Measurements from ENCODE around the gene RAB40C. TPM values are rescaled to one million over a fixed set of nuclear protein-coding genes. Genes with fewer than 3 reads are reported as not detected.

The RAB40C gene
- total and polyA plus RNA-seq, 2 donors from 2014 or later = 18.1 to 24.0 TPM

DNA sequence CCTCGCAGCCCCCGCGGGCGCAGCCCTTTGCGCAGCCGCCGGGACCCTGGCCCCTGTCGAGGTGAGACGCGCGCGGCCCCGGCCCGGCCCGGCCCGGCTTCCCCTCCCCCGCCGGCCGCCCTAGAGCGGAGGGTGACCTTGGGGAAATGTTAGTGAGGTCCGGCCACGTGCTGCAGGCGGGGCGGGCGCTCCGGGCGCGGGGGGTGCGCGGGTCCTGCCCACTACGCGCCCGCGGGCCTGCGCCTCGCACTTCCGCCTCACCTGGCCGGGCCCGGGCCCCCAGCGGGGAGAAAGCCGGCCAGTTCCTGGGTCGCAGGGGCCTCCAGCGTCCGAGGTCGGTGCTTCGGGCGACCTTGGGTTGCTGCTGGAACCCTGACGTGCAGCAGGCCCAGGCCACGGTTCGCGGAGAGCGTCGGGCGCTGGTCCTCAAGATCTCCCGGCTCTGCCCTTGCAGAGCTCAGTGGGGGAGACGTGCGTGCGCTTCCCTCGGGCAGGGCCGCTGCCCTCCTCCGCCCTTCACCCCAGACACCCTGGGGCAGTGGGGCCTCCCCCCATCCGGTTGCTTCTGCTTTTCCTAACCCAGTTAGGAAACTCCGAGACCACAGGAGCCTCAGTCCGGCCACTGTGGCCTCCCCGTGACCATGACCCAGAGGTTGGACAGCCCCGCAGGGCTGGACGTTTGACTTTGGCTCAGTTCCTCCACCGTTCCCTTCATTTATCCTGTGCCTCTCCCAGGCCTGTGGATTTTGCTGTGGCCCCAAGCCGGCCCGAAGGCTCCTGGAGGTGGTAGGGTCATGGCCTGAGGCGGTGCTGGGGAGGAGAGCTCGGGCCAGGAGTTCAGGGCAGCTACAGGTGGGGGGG, 52.6 kb downstream of the RAB40C start:
- peak in 1 of 5 donors; percentile 46 for DNase-seq
- peak overlapping the region in 2 of 3 donors; percentile 76 to 77 for H3K4me3 ChIP-seq (ENCODE audit: low read length in 3 of 3)
- H3K4me1 ChIP-seq (ENCODE audit: control insufficient read depth in 2 of 3, insufficient read depth in 2 of 3, low read depth in 1 of 3, low read length in 3 of 3) = peaks cover 0 to 36% (median 12%) of the 10 kb centered on the region in 3 donors
- H3K9ac ChIP-seq (ENCODE audit: low read length in 3 of 3) = peak overlapping the region in 2 of 3 donors; percentile 55 to 69
- H3K36me3 ChIP-seq (ENCODE audit: control insufficient read depth in 2 of 3, insufficient read depth in 3 of 3, low read length in 3 of 3) = no peaks in the 10 kb centered on the region
- intact Hi-C loops (cut with DNase I) = no loop called here
- no peaks in the 10 kb centered on the region for H3K27me3 ChIP-seq (ENCODE audit: control insufficient read depth, insufficient read depth, low read length)
- FAIRE-seq = no peak
- TF ChIP-seq, protein P1, sequence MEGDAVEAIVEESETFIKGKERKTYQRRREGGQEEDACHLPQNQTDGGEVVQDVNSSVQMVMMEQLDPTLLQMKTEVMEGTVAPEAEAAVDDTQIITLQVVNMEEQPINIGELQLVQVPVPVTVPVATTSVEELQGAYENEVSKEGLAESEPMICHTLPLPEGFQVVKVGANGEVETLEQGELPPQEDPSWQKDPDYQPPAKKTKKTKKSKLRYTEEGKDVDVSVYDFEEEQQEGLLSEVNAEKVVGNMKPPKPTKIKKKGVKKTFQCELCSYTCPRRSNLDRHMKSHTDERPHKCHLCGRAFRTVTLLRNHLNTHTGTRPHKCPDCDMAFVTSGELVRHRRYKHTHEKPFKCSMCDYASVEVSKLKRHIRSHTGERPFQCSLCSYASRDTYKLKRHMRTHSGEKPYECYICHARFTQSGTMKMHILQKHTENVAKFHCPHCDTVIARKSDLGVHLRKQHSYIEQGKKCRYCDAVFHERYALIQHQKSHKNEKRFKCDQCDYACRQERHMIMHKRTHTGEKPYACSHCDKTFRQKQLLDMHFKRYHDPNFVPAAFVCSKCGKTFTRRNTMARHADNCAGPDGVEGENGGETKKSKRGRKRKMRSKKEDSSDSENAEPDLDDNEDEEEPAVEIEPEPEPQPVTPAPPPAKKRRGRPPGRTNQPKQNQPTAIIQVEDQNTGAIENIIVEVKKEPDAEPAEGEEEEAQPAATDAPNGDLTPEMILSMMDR (IDR thresholded peaks at IDR 0.05; ENCODE audit: borderline replicate concordance, extremely low read depth, insufficient read depth) = no peak
- H3K9me3 ChIP-seq (ENCODE audit: control insufficient read depth in 2 of 3, insufficient read depth in 1 of 3, low read length in 3 of 3) = no peaks in the 10 kb centered on the region
- H3K27ac ChIP-seq (ENCODE audit: low read depth in 2 of 2, low read length in 2 of 2) = peak overlapping the region; percentile 80 to 86

DNA sequence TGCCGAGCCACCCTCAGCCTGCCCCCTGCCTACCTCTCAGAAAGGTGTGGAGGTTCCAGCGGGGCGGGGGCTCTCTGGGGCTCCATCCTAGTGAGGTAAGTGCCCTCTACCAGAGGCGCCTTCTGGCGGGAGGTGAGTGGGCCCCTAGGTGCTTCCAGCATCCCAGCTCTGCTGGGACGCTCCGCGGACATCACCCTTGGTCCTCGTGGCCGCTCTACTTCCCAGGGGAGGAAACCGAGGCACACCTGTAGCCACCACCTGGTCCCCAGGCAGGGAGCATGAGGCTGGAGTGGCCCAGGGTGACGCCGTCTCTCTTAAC, 53.1 kb downstream of the RAB40C start:
- intact Hi-C loops (cut with DNase I) = no loop called here
- Histone ChIP-seq H3K27ac (ENCODE audit: low read depth in 2 of 2, low read length in 2 of 2) (peak overlapping the region; percentile 79 to 86), H3K4me3 (ENCODE audit: low read length in 3 of 3) (peak overlapping the region in 2 of 3 donors; percentile 76 to 77), H3K36me3 (ENCODE audit: control insufficient read depth in 2 of 3, insufficient read depth in 3 of 3, low read length in 3 of 3) (no peaks in the 10 kb centered on the region), H3K27me3 (ENCODE audit: control insufficient read depth, insufficient read depth, low read length) (no peaks in the 10 kb centered on the region), H3K9me3 (ENCODE audit: control insufficient read depth in 2 of 3, insufficient read depth in 1 of 3, low read length in 3 of 3) (no peaks in the 10 kb centered on the region), H3K4me1 (ENCODE audit: control insufficient read depth in 2 of 3, insufficient read depth in 2 of 3, low read depth in 1 of 3, low read length in 3 of 3) (peaks cover 0 to 35% (median 12%) of the 10 kb centered on the region in 3 donors), H3K9ac (ENCODE audit: low read length in 3 of 3) (peak overlapping the region in 2 of 3 donors; percentile 55 to 69)
- no peak for DNase-seq
- no peak for FAIRE-seq
- TF ChIP-seq, protein P1 (IDR thresholded peaks at IDR 0.05; ENCODE audit: borderline replicate concordance, extremely low read depth, insufficient read depth) = no peak

DNA sequence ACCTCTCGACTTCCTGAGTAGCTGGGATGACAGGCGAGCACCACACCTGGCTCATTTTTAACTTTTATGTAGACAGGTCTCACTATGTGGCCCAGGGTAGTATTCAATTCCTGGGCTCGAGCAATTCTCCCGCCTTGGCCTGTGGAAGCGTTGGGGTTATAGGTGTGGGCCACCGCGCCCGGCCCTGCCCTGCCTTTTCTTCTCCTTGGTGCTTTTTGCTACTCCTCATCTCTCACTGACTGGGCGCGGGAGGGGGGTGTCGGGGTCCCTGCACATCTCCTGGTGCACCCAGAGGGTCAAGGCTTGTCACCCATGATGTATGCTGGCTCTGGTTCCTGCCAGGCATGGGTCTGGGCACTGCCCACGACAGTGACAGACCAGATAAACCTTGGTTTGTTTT, 54.7 kb downstream of the RAB40C start:
- H3K4me1 ChIP-seq (ENCODE audit: control insufficient read depth in 2 of 3, insufficient read depth in 2 of 3, low read depth in 1 of 3, low read length in 3 of 3) = peaks cover 0 to 36% (median 12%) of the 10 kb centered on the region in 3 donors
- intact Hi-C loops (cut with DNase I) = no loop called here
- no peaks in the 10 kb centered on the region for H3K36me3 ChIP-seq (ENCODE audit: control insufficient read depth in 2 of 3, insufficient read depth in 3 of 3, low read length in 3 of 3)
- H3K27me3 ChIP-seq (ENCODE audit: control insufficient read depth, insufficient read depth, low read length) = no peaks in the 10 kb centered on the region
- DNase-seq = no peak
- FAIRE-seq = no peak
- no peak overlapping the region for H3K9ac ChIP-seq (ENCODE audit: low read length in 3 of 3)
- H3K9me3 ChIP-seq (ENCODE audit: control insufficient read depth in 2 of 3, insufficient read depth in 1 of 3, low read length in 3 of 3) = no peaks in the 10 kb centered on the region
- H3K4me3 ChIP-seq (ENCODE audit: low read length in 3 of 3) = peak overlapping the region in 1 of 3 donors; percentile 77
- H3K27ac ChIP-seq (ENCODE audit: low read depth in 2 of 2, low read length in 2 of 2) = no peak overlapping the region
- TF ChIP-seq, protein P1 (IDR thresholded peaks at IDR 0.05; ENCODE audit: borderline replicate concordance, extremely low read depth, insufficient read depth) = no peak

Data from kidney (tissue), 14 donors.